IPS-18c (cell line): Measurements from ENCODE around the gene NOL3.

Experiments
- H3K4me3 ChIP-seq: 2 replicates; pipeline ENCODE4 v1.7.0; 2013; ENCODE audit warnings: low read depth, mild to moderate bottlenecking, low read length, moderate library complexity; ENCODE audit not compliant: insufficient read depth
- H3K9me3 ChIP-seq: one replicate; pipeline ENCODE4 v1.6.1; 2013; ENCODE audit warnings: mild to moderate bottlenecking, low read length, moderate library complexity; ENCODE audit not compliant: control insufficient read depth, insufficient read depth

Gene NOL3

DNA sequence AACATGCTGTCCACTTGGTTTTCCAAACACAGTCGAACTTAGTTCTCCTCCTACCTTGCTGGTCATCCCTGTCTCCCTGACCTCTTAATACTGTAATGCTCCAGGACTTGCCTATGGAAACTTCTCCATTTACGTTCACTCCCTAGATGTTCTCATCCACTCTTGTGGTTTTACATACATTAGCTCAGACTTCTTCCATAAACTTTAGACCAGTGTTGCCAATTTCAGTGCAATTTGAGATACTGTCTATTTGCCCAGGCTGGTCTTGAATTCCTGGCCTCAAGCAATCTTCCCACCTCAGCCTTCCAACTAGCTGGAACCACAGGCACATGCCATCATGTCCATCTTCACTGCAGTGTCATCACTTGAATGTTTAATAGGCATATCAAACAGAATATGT, 11.9 kb downstream of the NOL3 start:
- Histone ChIP-seq H3K4me3 (no peak overlapping the region), H3K9me3 (no peaks in the 10 kb centered on the region)

DNA sequence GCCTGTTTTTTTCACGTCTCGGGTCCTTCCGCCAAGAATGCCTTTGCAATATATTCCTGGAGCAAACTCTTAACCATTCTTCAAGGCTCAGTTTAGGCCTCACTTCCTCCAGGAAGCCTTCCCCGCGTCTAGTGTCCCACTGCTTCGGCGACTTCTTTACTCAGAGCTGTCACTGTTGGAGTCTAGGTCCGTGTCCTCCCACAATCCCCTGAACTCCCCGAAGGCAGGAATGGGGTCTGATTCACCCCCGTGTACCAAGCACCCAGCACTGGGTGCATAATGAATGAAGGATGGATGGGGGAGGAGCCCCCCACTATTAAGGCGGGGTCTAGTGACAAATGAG, 12.9 kb downstream of the NOL3 start:
- no peaks in the 10 kb centered on the region for H3K9me3 ChIP-seq
- peak overlapping the region; percentile 84; the same call in 1 of the 2 replicates for H3K4me3 ChIP-seq

DNA sequence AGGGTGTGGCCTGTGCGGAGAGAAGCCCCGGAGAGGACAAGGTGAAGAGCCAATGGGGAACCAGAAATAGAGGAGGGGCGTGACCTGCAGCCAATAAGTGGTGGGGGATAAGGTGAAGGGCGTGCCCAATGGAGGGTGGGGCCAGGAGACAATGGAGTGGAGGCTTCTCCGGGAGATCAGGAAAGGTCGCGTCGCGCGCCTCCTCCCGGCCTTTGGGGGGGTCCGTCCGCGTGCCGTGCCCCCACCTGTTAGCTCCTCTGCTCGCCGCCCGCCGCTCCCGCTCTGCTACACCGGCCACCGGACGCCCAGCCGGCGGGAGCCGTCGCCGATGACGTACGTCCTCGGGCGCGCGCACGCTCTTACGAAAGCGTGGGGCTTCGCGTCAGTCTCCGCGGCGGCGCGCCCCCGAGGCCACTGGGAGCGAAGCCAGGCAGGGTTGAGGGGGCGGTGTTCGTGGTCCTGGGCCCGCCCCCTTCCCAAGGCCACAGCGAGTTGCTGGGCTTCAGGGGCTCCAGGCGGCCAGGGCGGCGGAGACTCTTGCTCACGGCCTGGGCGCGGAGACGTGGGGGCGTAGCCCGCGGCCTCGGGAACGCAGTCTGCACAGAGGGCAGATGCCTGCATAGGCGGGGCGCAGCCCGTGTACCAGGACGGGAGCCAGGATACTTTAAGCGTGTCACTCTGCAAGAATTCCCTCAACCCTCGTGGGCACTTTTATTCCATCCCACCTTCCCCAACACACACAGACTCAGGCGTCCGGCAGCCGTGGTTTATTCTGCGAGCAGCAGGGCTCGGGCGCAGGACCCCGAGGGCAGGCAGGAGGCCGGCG, 13.5 kb downstream of the NOL3 start, which contains the start of gene MATCAP1:
TSS of gene MATCAP1 (minus strand) at position 337 of the 826 bp plus-strand sequence. CDS start 3,353 bp downstream, outside the sequence.
- Histone ChIP-seq H3K4me3 (peak within 1 kb of the TSS; percentile 84), H3K9me3 (no peaks in the 10 kb centered on the region)

DNA sequence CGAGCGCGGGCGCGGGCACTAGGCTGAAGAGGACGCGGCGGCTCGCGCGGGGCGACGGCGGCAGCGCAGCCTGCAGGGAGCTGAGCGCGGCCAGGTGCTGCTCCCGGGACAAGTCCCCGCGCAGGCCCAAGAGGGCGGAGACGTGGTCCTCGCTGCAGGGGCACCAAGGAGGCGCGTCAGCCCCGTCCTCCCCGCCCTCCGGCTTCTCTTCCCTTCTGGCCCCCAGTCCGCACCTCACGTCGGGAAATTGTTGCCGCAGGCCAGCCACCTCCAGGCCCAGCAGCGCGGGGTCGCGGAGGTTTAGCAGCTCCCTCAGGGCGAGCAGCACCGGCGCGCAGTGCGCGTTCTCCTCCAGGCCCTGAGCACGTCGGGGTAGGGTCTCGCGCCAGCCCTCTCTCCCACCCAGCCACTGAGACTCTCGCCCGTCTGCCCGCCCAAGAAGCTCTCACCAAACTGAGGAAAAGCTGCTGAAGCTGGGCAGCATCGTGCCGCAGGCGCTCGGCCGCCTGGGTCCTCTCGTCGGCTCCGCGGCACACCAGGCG, 14.2 kb downstream of the NOL3 start:
- Histone ChIP-seq H3K4me3 (peak overlapping the region; percentile 84), H3K9me3 (no peaks in the 10 kb centered on the region)

DNA sequence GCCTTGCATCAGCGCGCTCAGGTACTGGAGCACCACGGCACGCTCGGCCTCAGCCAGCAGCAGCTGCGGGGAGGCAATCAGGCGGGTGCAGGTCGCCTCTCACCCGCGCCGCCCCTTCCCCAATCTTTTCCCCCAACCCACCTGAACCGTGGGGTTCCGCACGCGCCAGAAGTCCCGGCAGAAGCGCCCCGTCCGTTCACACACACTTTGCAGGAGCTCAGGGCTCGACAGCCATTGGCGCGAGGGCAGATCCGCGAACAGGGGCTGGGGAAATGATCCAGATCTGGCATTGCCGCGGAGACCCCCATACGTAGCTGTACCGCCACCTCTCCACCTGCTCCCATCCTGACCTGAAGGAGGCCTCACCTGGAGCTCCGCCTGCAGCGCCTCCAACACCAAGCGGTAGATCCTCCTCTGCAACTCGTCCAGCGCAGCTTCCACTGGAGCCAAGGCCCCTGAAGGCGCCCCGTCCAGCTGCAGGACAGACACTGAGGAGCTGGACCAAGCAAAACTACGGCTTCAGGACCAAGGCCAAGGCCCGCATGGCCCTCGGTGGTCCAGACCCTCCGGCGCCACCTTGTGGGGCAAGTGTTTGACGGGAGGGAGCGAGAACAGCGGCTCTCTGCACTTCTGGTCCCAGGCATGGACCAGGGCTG, 14.8 kb downstream of the NOL3 start:
- Histone ChIP-seq H3K4me3 (peak overlapping the region; percentile 84; the same call in 1 of the 2 replicates), H3K9me3 (no peaks in the 10 kb centered on the region)

DNA sequence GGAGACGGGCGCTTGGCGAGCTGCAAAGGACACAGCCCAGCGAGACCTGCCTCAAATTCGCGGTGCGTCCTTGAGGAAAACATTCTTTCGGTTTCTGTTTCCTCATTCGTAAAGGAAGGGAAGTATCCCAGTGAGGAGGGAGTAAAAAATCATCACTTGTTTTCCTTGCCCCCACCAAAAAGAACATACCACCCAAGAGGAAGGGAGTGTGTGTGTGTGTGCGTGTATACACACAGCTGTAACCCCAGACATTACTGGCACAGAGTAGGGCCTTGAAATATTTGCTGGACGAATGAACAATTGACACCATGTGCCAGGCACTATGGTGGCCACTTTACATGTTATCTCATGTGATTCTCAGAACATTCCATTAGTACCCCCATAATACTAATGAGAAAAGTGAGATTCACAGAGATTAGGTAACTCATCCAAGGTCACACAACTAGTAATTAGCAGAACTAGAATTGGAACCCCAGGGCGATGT, 15.4 kb downstream of the NOL3 start:
- Histone ChIP-seq H3K9me3 (no peaks in the 10 kb centered on the region), H3K4me3 (no peak overlapping the region)

DNA sequence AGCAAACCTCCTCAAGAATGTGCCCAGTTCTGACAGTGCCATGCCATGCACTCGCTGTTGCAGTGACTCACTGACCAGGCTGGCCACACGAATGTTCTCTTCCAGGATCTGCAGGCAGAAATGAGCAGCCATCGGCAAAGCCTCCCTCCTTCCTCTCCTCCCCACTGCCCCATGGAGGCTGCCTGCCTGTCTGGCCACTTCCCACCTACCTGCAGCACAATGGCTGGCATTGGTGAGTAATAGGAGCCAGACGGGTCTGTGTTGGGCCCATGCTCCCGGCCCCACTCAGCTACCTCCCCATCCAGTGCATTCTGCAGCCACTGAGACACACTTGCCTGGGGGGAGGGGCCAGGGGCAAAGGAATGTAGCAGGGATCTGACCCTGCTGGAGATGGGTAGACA, 16.2 kb downstream of the NOL3 start:
- H3K4me3 ChIP-seq = no peak overlapping the region
- no peaks in the 10 kb centered on the region for H3K9me3 ChIP-seq

DNA sequence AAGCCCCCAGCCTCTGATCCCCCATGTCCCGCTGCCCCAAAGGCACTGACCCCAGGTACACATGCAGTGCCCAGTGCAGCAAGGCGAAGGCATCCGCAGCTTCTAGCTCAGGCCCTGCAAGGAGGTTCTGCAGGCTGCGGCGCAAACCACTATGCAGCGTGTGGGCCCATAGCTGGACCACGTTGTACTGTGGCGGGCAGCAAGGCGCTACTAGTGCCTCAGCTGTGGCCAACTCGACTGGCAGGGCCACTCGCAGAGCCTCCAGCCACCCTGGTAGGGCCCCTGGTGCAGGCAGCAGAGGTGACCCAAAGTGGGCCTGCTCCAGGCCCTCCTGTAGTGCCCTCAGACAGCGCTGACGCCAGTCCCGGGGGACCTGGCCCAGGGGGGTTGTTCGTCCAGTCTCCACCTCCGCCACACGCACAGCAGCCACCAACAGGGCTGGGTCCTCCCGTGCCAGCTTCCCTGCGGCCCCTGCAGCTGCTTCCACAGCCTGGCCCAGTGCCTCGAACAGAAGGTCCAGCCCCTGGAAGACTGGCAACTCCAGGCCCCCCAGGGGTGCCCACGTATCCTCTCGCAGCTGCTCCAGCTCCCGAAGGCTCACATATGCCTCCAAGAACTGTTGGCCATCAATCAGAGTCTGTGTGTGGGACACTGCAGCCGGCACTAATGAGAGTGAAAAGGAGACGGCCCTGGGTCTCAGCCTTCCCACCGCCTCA, 17.0 kb downstream of the NOL3 start:
- no peak overlapping the region for H3K4me3 ChIP-seq
- H3K9me3 ChIP-seq = no peaks in the 10 kb centered on the region

DNA sequence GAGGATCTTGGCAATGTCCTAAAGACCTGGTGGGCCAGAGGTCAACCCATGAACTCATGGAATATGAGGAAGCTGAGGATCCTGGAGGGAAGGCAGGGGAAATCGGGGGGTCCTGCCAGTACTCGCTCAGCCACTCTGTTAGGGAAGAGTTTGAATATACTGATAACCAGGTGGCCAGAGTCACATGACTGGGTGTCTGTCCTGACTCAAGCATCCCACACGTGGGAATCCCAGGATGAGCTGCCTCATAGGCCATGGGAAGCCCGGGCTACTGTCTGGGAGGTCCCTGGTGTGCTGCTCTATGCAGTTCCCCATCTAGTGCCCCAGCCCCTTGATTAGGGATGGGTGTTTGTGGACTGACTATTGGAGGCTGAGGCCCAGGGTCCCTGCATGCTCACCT, 18.0 kb downstream of the NOL3 start:
- no peak overlapping the region for H3K4me3 ChIP-seq
- no peaks in the 10 kb centered on the region for H3K9me3 ChIP-seq

DNA sequence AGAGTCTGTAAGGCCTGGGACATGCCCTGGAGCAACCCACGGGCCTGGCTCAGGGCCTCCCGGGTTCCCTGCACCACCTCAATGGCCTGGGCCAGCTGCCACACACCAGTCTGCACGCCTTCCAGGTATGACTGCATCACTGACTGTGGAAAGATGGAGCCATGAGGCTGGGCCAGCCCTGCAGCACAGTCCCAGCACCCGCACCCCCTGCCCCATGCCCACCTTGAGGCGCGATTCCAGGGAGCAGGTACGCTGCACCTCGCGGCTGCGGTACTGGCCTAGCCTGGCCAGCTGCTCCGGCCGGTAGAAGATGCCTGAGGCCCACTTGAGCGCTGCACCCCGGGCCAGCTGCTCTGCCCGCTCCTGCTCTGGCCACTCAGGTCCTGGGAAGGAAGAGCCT, 18.5 kb downstream of the NOL3 start:
- Histone ChIP-seq H3K9me3 (no peaks in the 10 kb centered on the region), H3K4me3 (no peak overlapping the region)

DNA sequence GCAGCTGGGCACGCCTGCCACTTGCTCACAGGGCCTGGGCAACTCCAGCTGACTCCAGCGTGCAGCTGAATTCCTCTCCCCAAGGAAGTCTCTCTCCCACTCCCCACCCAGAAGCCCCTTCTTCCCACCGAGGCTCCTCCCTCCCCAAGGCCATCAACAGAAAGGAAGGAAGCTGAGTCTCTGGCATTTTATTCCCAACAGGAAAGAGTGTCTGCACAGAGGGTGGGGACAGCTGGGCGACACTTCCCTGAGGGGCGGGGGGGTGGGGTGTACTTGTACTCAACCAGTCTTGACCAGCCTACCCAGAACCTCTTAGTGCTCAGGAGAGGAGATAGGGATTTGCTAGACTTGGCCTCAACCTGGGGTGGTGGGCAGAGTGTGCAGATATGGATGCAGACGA, 19.7 kb downstream of the NOL3 start, which contains the start of gene EXOC3L1:
TSS of gene EXOC3L1 (minus strand) at position 96 of the 400 bp plus-strand sequence. CDS start 460 bp downstream, outside the sequence.
- Histone ChIP-seq H3K9me3 (no peaks in the 10 kb centered on the region), H3K4me3 (no peak within 1 kb of the TSS)

DNA sequence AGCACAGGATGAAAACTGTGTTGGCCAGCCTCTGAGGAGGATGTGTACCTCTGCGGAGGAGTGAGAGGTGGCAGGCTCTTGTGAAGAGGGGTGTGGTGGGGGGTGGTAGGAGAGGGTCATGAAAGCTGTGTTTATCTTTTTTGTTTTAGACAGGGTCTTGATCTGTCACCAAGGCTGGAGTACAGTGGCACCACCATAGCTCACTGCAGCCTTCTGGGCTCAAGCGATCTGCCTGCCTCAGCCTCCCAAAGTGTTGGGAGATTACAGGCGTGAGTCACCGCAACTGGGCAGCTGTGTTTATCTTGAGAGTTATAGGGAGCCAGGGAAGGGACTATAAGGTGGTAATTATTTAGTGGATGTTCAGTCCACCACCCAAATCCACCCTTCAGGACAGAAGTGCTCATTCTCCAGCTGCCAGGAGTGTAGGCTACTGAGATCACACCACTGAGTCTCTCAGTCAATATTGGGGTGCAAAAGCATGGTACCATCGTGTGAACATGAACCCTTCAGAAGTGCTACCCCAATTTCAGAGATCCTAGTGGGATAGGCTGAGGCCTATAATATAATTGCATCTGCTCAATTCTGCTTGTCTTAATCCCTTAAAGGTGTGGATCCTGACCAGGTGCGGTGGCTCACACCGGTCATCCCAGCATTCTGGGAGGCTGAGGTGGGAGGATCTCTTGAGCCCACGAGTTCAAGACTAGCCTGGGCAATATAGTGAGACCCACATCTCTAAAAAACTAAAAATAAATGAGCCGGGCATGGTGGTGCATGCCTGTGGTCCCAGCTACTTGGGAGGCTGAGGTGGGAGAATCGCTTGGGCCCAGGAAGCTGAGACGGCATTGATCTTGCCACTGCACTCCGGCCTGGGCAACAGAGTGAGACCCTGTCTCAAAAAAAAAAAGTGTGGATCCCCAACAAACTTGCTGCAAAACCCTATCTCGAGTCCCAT, 20.4 kb downstream of the NOL3 start:
- Histone ChIP-seq H3K4me3 (no peak overlapping the region), H3K9me3 (no peaks in the 10 kb centered on the region)

DNA sequence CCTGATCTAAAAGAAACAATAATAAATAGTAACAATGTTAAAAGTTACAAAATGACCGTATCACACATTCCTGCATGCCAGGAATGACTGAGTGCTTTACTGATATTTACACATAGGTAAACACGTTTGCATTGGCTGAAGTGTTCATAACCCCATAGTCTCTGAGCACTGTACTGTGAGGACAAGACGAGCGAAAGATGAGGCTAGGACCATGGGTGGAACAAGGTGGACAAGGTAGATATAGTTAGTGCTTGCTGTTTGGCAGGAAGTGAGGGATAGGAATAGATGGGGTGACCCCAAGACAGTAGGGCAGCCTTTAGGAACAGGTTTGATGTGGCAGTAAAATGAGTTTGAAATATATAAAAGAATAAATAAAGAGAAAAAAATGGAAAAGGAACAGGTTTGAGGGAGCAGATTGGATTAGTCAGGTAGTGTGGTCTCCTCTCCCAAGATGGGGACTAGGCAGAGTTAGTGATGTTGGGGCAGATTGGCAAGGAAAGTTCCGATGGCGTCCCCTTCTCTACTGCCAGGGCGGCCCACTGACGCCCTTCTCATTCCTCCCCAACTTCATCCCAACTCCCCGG, 21.2 kb downstream of the NOL3 start:
- peak overlapping the region; percentile 28; the same call in 1 of the 2 replicates for H3K4me3 ChIP-seq
- H3K9me3 ChIP-seq = no peaks in the 10 kb centered on the region

DNA sequence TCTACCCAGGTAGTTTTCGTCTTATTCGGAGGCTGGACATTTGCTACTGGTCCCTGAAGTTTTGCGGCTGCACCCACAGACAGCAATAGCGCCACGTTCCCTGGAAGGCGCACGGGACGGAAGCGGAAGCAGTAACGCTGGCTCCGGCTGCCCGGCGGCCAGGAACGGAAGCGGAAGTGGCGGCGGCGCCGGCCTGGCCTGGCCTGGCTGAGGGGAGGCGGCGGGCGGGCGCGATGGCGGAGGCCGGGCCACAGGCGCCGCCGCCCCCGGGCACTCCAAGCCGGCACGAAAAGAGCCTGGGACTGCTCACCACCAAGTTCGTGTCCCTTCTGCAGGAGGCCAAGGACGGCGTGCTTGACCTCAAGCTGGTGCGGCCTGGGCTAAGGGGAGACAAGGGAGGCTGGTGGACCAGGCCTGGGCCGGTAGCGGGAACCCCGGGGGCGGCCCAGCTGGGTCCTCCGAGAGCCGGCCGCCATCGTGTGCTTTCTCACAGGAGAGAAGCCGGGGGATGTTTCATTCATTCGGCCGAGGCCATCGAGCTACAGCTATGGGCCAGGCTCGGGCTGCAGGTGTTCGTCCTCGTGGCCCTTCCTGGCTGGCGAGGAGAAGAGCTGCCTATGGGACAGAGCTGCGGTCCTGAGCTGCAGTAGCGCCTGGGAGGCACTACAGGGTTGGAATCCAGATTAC, 21.8 kb downstream of the NOL3 start, which contains the start of gene E2F4:
TSS of gene E2F4 (plus strand) at position 161 of the 687 bp plus-strand sequence. CDS start at position 234, 73 bp downstream.
- no peaks in the 10 kb centered on the region for H3K9me3 ChIP-seq
- peak within 1 kb of the TSS; percentile 88 for H3K4me3 ChIP-seq

DNA sequence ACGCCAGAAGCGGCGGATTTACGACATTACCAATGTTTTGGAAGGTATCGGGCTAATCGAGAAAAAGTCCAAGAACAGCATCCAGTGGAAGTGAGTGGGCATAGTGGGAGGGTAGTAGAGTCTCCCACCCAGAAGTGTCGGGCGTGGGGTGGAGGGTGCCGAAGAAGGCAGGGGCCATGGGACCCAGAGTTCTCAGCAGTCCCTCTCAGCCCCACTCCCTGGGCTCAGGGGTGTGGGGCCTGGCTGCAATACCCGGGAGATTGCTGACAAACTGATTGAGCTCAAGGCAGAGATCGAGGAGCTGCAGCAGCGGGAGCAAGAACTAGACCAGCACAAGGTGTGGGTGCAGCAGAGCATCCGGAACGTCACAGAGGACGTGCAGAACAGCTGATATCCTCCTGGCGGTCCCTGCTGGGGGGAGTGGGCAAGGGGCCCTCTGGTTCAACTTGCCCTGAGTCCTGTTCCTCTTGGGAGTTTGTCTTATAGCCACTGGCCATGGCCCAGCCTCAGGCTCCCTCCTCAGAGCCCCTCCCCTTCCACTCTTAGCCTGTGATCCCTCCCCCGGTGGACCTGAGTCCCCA, 22.5 kb downstream of the NOL3 start:
- Histone ChIP-seq H3K4me3 (peak overlapping the region; percentile 88), H3K9me3 (no peaks in the 10 kb centered on the region)
